Fibroblast of lung (primary cell): ENCODE data around the gene ERICH6. TPM values are rescaled to one million over a fixed set of nuclear protein-coding genes. Genes with fewer than 3 reads are reported as not detected.
A peak's percentile ranks its signal among the peaks of the same experiment; 100 is the strongest.

Experiments used
- DNase-seq, 2 donors: peaks; one replicate each; pipeline versions ENCODE4 v3.0.0 to v3.0.0-alpha.2; 2010; ENCODE audit warnings: low read depth in 2 of 2
- H2AFZ ChIP-seq: 2 replicates; pipeline ENCODE4 v1.5.1; 2012; ENCODE audit warnings: low read length, control low read depth, inconsistent platforms
- H3K27ac ChIP-seq: 2 replicates; pipeline ENCODE4 v1.5.1; 2011; ENCODE audit warnings: low read length, control low read depth; ENCODE audit not compliant: insufficient read depth
- H3K27me3 ChIP-seq: 2 replicates; pipeline ENCODE4 v1.5.1; 2011; ENCODE audit warnings: mild to moderate bottlenecking, low read length; ENCODE audit not compliant: control insufficient read depth, insufficient read depth
- H3K36me3 ChIP-seq: 2 replicates; pipeline ENCODE4 v1.5.1; 2011; ENCODE audit warnings: low read length; ENCODE audit not compliant: control insufficient read depth, insufficient read depth
- H3K4me1 ChIP-seq: 2 replicates; pipeline ENCODE4 v1.5.1; 2011; ENCODE audit warnings: low read length; ENCODE audit not compliant: control insufficient read depth, insufficient read depth; ENCODE audit errors: extremely low read depth
- H3K4me2 ChIP-seq: 2 replicates; pipeline ENCODE4 v1.5.1; 2011; ENCODE audit warnings: low read length, control low read depth; ENCODE audit not compliant: insufficient read depth; ENCODE audit errors: extremely low read depth
- H3K4me3 ChIP-seq, 4 experiments: fragments of 200-600 bp in 1 of 4; sonication (generic) in 1 of 4; replicated peaks in 1 of 4; 2 replicates each; pipeline ENCODE4 v1.5.1; 2011 to 2016; ENCODE audit warnings: low read length in 4 of 4, low read depth in 3 of 4, mild to moderate bottlenecking in 3 of 4, control low read depth in 2 of 4, inconsistent platforms in 1 of 4, mixed read lengths in 1 of 4; ENCODE audit not compliant: insufficient read depth in 1 of 4; ENCODE audit errors: control extremely low read depth in 1 of 4
- H3K79me2 ChIP-seq: 2 replicates; pipeline ENCODE4 v1.5.1; 2012; ENCODE audit warnings: mild to moderate bottlenecking, low read length, inconsistent platforms; ENCODE audit not compliant: control insufficient read depth, insufficient read depth
- H3K9ac ChIP-seq: 2 replicates; pipeline ENCODE4 v1.5.1; 2011; ENCODE audit warnings: mild to moderate bottlenecking, low read length, control low read depth; ENCODE audit not compliant: insufficient read depth
- H3K9me3 ChIP-seq: 2 replicates; pipeline ENCODE4 v1.5.1; 2012; ENCODE audit warnings: low read depth, low read length; ENCODE audit not compliant: control insufficient read depth, insufficient read depth
- H4K20me1 ChIP-seq: 2 replicates; pipeline ENCODE4 v1.5.1; 2011; ENCODE audit warnings: low read length; ENCODE audit not compliant: control insufficient read depth, insufficient read depth; ENCODE audit errors: extremely low read depth
- EZH2 ChIP-seq: IDR thresholded peaks from 2 replicates; pipeline ENCODE4 v1.5.1; 2012; ENCODE audit warnings: low read length, control low read depth, mild to moderate bottlenecking; ENCODE audit errors: missing control alignments
- polyA plus RNA-seq, 2 donors: library from polyadenylated mRNA; depleted of rRNA in 1 of 2; stranded (reverse) in 1 of 2; unstranded in 1 of 2; fragments of >200 nt; gene quantifications; 2 replicates each; pipeline ENCODE4 v1.2.1, GENCODE V29; 2011 to 2012; ENCODE audit warnings: missing spikeins in 1 of 2
- total RNA-seq: library from RNA; depleted of rRNA; stranded (reverse); fragments of >200 nt; gene quantifications from 2 replicates; pipeline ENCODE4 v1.2.1, GENCODE V29; 2014
- TF ChIP-seq, protein P1 (sequence below), 2 donors: IDR thresholded peaks in 1 of 2; conservative IDR thresholded peaks in 1 of 2; 1 replicate in 1 of 2; 2 replicates in 1 of 2; pipeline ENCODE4 v1.5.1; 2011 to 2012; ENCODE audit warnings: low read length in 2 of 2, control low read depth in 1 of 2, inconsistent platforms in 1 of 2, low read depth in 1 of 2, mild to moderate bottlenecking in 1 of 2

The ERICH6 gene
- total and polyA plus RNA-seq, 2 donors (not counting 1 experiment from before 2014, with no cell fraction given): under 0.01 TPM; not detected in 1

GRCh38 chr3:150612494-150612893, 91.2 kb downstream of the ERICH6 start:
- Histone ChIP-seq H3K4me3 (no peak overlapping the region), H3K9ac (no peak overlapping the region), H2AFZ (no peak overlapping the region), H3K27ac (no peak overlapping the region), H3K79me2 (peaks cover 70% of the 10 kb centered on the region), H4K20me1 (peaks cover 4% of the 10 kb centered on the region), H3K4me2 (no peak overlapping the region), H3K36me3 (peaks cover 2% of the 10 kb centered on the region), H3K27me3 (no peaks in the 10 kb centered on the region), H3K4me1 (no peaks in the 10 kb centered on the region), H3K9me3 (no peaks in the 10 kb centered on the region)
- DNase-seq: no peak
- no peak for TF ChIP-seq EZH2
- TF ChIP-seq, protein P1, sequence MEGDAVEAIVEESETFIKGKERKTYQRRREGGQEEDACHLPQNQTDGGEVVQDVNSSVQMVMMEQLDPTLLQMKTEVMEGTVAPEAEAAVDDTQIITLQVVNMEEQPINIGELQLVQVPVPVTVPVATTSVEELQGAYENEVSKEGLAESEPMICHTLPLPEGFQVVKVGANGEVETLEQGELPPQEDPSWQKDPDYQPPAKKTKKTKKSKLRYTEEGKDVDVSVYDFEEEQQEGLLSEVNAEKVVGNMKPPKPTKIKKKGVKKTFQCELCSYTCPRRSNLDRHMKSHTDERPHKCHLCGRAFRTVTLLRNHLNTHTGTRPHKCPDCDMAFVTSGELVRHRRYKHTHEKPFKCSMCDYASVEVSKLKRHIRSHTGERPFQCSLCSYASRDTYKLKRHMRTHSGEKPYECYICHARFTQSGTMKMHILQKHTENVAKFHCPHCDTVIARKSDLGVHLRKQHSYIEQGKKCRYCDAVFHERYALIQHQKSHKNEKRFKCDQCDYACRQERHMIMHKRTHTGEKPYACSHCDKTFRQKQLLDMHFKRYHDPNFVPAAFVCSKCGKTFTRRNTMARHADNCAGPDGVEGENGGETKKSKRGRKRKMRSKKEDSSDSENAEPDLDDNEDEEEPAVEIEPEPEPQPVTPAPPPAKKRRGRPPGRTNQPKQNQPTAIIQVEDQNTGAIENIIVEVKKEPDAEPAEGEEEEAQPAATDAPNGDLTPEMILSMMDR (conservative IDR thresholded peaks at IDR 0.05 in 1 of 2, IDR thresholded peaks at IDR 0.05 in 1 of 2; ENCODE audit: low read depth in 1 of 2, low read length in 2 of 2): no peak

- Histone ChIP-seq H3K9me3 (no peaks in the 10 kb centered on the region), H3K36me3 (peaks cover 2% of the 10 kb centered on the region), H3K79me2 (peaks cover 72% of the 10 kb centered on the region), H3K27me3 (no peaks in the 10 kb centered on the region), H3K27ac (no peak overlapping the region), H4K20me1 (peaks cover 4% of the 10 kb centered on the region), H3K4me1 (no peaks in the 10 kb centered on the region), H2AFZ (no peak overlapping the region), H3K4me3 (no peak overlapping the region), H3K9ac (no peak overlapping the region), H3K4me2 (no peak overlapping the region)
- DNase-seq: no peak
- no peak for TF ChIP-seq EZH2
- TF ChIP-seq, protein P1 (conservative IDR thresholded peaks at IDR 0.05 in 1 of 2, IDR thresholded peaks at IDR 0.05 in 1 of 2; ENCODE audit: low read depth in 1 of 2, low read length in 2 of 2): no peak
Observed at GRCh38 chr3:150611666-150612065, 92.1 kb downstream of the ERICH6 start.

DNA sequence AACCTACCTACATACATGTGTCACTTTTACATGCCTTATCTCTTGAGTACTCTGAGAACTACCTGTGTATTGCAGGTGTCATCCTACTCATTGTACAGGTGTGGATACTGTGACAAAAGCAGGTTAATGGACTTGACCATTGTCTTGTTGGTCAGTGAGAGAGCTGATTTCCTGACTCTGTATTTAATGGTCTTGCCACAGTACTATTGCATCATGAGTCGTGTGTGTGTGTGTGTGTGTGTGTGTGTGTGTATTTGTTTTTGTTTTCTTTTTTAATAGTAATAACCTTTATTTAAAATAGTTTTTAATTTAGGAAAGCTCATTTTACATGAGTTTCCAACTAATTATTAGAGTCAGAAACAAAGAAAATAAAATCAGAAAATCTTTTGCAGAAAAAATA, 92.9 kb downstream of the ERICH6 start:
- no peak overlapping the region for H3K4me3 ChIP-seq
- no peak overlapping the region for H2AFZ ChIP-seq
- no peak overlapping the region for H3K27ac ChIP-seq
- no peak overlapping the region for H3K4me2 ChIP-seq
- no peaks in the 10 kb centered on the region for H3K9me3 ChIP-seq
- peaks cover under 1% of the 10 kb centered on the region for H3K4me1 ChIP-seq
- TF ChIP-seq EZH2: no peak
- TF ChIP-seq, protein P1 (conservative IDR thresholded peaks at IDR 0.05 in 1 of 2, IDR thresholded peaks at IDR 0.05 in 1 of 2; ENCODE audit: low read depth in 1 of 2, low read length in 2 of 2): no peak
- no peak overlapping the region for H3K9ac ChIP-seq
- DNase-seq: peak in 1 of 2 donors; percentile 42
- H4K20me1 ChIP-seq: peaks cover 4% of the 10 kb centered on the region
- peaks cover 79% of the 10 kb centered on the region for H3K79me2 ChIP-seq
- no peaks in the 10 kb centered on the region for H3K27me3 ChIP-seq
- peaks cover 3% of the 10 kb centered on the region for H3K36me3 ChIP-seq
